GM21526 (cell line): ENCODE results near the gene IFNG-AS1.

Source experiments
- ATAC-seq: cut with Tn5 transposase; IDR thresholded peaks from one replicate; pipeline ENCODE4 v1.9.1; 2021; ENCODE audit warnings: moderate library complexity; ENCODE audit not compliant: unreplicated experiment, low FRiP score

The IFNG-AS1 gene

DNA sequence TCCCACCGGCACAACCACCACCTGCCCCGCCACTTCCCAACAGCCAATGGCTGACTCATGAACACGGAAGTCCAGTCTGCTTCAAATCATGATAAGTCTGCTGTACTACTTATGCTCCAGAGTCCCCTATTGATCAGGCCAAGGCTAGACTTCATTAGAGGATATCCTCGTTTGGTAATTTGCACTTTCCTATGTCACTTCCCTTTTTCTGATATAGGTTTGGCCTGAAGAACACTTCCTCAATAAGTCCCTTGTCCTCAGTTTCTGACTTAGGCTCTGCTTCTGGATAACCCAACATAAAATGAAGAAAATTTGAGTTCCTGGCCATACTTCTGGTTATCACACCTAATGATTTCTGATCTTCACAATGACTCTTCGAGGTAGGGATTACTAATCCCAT lies 45.3 kb downstream of the IFNG-AS1 start:
- no peak for ATAC-seq

DNA sequence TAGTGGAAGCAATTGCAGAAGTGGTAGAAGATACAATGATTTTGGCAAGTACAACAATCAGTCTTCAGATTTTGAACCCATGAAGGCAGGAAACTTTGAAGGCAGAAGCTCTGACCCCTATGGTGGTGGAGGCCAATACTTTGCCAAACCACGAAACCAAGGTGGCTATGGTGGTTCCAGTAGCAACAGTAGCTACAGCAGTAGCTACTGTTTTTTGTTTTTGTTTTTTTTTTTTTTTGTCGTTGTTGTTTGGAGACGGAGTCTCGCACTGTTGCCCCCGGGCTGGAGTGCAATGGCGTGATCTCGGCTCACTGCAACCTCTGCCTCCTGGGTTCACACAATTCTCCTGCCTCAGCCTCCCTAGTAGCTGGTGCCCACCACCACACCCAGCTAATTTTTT lies 47.4 kb downstream of the IFNG-AS1 start:
- no peak for ATAC-seq

- no peak for ATAC-seq
Observed at GRCh38 chr12:68037616-68038255, 48.5 kb downstream of the IFNG-AS1 start.

DNA sequence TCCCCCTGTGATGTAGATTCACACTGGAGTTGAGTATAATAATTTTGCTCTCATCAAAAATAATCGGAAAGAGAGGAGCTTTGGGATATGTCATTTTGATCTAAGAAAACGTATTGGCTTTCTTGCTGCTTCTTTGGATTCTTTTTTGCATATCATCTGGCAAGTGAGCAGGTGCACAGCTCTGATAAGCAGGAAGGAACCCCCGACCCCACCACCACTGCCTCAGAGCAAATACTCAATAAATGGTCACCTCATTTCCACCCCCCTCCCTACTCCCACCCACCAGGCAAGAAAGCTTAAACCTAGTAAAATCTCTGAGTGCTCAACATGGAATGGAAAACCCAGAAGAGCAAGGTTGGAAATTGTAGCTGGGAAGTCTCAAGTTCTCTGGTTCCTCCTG lies 49.4 kb downstream of the IFNG-AS1 start:
- no peak for ATAC-seq

- peak; percentile 58 for ATAC-seq
Observed at GRCh38 chr12:68040450-68041075, 51.3 kb downstream of the IFNG-AS1 start.

- peak; percentile 57 for ATAC-seq
Observed at GRCh38 chr12:68042212-68042699, 53.0 kb downstream of the IFNG-AS1 start.

- no peak for ATAC-seq
Observed at GRCh38 chr12:68043435-68043834, 54.2 kb downstream of the IFNG-AS1 start.

DNA sequence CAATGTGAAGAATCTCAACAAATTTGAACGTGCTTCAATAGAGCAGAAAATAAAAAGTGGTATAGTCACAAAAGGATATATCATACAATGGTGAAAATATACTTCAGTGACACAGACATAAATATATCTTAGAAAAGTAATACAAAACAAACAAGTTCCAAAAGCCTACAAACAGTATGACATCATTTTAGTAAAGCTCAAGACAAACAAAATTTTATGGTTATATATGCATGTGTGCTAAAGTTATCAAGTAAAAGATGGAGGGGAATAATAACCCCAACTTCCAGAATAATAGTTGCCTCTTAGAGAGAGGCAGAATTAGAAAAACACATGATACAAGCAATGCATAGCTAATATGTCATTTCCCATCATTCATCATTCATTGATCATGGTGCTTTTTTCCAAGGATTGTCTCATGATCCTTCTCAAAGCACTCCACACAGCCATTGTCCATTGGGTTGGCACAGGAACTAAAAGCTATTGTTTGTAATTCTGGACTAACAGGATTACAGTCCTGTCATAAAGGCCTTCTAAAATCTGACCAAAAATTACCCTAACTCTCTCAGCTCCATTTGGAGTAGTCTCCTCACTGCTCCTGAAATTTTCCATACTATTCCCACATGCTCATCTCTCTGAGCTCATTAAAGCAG lies 59.5 kb downstream of the IFNG-AS1 start:
- ATAC-seq = no peak

- no peak for ATAC-seq
Observed at GRCh38 chr12:68056300-68056699, 67.1 kb downstream of the IFNG-AS1 start.

DNA sequence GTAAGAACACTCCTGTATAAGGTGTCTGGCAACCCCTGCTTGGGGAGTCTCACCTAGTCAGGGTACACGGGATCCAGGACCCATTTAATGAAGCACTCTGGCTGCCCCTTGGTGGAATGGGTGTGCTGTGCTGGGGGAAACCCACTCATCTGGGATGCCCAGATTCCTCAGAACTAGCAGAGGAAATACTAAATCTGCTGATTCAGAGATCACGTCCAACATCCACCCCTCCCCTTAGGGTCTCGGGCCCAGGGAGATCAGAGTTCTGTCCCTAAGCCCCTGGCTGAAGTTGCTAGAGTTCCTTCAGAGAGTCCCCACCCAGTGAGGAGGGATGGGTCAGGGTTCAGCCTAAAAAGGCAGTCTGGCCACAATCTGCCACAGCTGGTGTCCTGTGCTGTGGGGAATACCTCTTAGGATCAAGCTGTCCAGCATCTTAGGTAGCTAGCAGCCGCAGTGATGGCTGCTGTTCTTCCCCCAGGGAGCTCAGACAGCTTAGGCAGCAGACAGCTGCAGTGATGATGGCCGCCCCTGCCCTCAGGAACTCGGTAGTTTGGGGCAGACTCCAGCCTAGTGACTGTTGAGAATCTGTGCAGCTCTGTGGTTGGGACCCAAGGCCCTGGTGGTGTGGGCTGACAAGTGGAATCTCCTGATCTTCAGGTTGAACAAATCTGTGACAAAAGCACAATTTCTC lies 74.8 kb downstream of the IFNG-AS1 start:
- ATAC-seq = no peak

GRCh38 chr12:68065163-68065562 lies 75.9 kb downstream of the IFNG-AS1 start:
- ATAC-seq = no peak

DNA sequence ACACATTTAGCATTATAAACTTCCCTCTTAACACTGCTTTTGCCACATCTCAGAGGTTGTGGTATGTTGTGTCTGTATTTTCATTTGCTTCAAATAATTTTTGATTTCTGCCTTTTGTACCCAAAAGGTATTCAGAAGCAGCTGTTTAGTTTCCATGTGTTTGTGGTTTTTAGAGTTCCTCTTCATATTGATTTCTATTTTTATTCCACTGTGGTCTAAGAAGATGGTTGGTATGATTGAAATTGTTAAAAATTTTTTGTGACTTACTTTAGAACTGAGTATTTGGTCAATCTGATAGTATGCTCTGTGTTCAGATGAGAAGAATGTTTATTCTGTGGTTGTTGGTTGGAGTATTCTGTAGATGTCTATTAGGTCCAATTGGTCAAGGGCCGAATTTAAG lies 76.4 kb downstream of the IFNG-AS1 start:
- ATAC-seq = no peak

GRCh38 chr12:68067762-68068376 lies 78.6 kb downstream of the IFNG-AS1 start:
- no peak for ATAC-seq

DNA sequence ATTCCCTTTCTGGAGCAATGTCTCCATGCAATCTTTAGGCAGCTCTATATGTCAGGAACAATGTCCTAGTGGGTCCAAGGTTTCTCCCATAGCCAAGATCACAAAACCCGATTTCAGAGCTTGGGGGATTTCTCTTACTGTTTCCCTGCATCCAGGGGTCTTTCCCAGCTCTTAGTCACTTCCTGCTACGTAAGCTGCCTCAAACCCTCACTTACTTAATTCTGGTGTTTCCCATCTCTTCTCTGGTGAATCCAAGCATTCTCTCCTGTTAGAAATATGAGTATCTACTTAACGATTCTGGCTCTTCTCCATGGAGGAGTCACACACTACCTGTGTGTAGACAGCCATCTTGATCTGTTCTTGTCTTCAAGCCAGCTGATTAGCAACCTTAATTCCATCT lies 80.0 kb downstream of the IFNG-AS1 start:
- ATAC-seq = no peak
